ENCODE results near the gene TMEM51.
A peak's percentile ranks its signal among the peaks of the same experiment; 100 is the strongest.

Gene TMEM51

DNA sequence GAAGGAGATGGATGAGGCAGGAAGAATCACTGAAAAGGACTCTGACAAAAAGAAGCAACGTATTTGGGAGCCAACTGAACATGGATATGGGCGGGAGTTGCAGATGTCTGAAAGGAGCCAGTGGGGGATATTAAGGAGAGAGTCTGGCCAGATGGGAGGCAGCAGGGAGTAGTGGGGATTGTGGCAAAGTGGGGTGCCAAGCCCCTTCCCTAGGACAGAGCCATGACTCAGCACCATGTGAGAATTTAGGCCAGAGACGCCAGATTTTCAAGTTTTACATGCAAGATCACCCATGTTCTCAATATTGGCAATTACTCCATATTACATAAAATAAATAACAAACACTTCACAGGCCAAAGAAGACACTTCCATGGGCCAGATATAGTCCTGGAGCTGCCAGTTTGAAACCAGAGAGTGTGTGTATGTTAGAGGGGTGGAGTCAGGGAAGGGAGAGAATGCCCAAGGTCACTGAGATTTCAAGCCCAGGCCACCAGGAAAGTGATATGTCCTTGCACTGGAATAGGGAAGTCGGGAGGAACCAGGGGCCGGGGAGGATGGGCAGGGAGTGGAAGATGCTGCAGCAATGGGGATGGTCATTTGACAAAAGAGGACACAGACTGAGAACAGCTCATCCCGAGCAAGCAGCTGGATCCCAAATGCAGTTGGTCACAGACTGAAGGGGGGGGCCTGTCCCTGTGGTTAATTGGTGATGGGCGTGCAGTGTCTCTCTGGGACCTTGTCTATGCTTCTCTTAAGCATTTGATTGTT lies 23.5 kb downstream of the TMEM51 start:
- Histone ChIP-seq H2AFZ (ENCODE audit: low read length, unreplicated experiment) (no peak overlapping the region), H3K27ac (ENCODE audit: low read depth, low read length) (no peak overlapping the region), H3K79me2 (ENCODE audit: control insufficient read depth, insufficient read depth, low read length, unreplicated experiment) (peaks cover 6% of the 10 kb centered on the region)

GRCh38 chr1:15177710-15178166 lies 24.2 kb downstream of the TMEM51 start:
- Histone ChIP-seq H3K27ac (ENCODE audit: low read depth, low read length) (peak overlapping the region; percentile 91; the same call in 1 of the 2 replicates), H2AFZ (ENCODE audit: low read length, unreplicated experiment) (no peak overlapping the region), H3K27me3 (ENCODE audit: insufficient read depth, low read length) (no peaks in the 10 kb centered on the region), H3K4me3 (ENCODE audit: low read depth, low read length) (no peak overlapping the region), H3K79me2 (ENCODE audit: control insufficient read depth, insufficient read depth, low read length, unreplicated experiment) (peaks cover 10% of the 10 kb centered on the region), H3K36me3 (ENCODE audit: insufficient read depth, low read length) (no peaks in the 10 kb centered on the region), H3K4me1 (ENCODE audit: control insufficient read depth, insufficient read depth, low read length, unreplicated experiment) (peaks cover 56% of the 10 kb centered on the region)

More for the DNA sequence above, 23.5 kb downstream of the TMEM51 start:
- H3K27me3 ChIP-seq (ENCODE audit: insufficient read depth, low read length): no peaks in the 10 kb centered on the region
- no peak overlapping the region for H3K4me3 ChIP-seq (ENCODE audit: low read depth, low read length)
- peaks cover 63% of the 10 kb centered on the region for H3K4me1 ChIP-seq (ENCODE audit: control insufficient read depth, insufficient read depth, low read length, unreplicated experiment)
- H3K36me3 ChIP-seq (ENCODE audit: insufficient read depth, low read length): no peaks in the 10 kb centered on the region

GRCh38 chr1:15178571-15179484 lies 25.3 kb downstream of the TMEM51 start:
- H3K36me3 ChIP-seq (ENCODE audit: insufficient read depth, low read length): no peaks in the 10 kb centered on the region
- H3K27ac ChIP-seq (ENCODE audit: low read depth, low read length): peak overlapping the region; percentile 91
- H3K79me2 ChIP-seq (ENCODE audit: control insufficient read depth, insufficient read depth, low read length, unreplicated experiment): peaks cover 10% of the 10 kb centered on the region
- no peaks in the 10 kb centered on the region for H3K27me3 ChIP-seq (ENCODE audit: insufficient read depth, low read length)
- H3K4me3 ChIP-seq (ENCODE audit: low read depth, low read length): 0 out of 2 replicates have a peak overlapping the region, but pooled peaks have one; percentile 15
- H3K4me1 ChIP-seq (ENCODE audit: control insufficient read depth, insufficient read depth, low read length, unreplicated experiment): peaks cover 50% of the 10 kb centered on the region
- H2AFZ ChIP-seq (ENCODE audit: low read length, unreplicated experiment): no peak overlapping the region

DNA sequence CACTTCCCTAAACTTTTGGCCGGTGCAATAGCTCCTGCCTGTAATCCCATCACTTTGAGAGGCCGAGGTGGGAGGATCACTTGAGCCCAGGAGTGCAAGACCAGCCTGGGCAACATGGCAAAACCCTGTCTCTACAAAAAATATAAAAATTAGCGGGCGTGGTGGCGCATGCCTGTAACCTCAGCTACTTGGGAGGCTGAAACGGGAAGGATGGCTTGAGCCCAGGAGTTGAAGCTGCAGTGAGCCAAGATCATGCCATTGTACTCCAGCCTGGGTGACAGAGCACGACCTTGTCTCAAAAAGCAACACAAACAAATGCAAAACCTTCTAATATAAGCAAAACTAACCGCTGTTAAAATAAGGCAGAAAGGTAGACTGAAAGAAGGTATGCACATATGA lies 25.9 kb downstream of the TMEM51 start:
- H2AFZ ChIP-seq (ENCODE audit: low read length, unreplicated experiment): no peak overlapping the region
- H3K27ac ChIP-seq (ENCODE audit: low read depth, low read length): peak overlapping the region; percentile 91
- H3K27me3 ChIP-seq (ENCODE audit: insufficient read depth, low read length): no peaks in the 10 kb centered on the region
- no peaks in the 10 kb centered on the region for H3K36me3 ChIP-seq (ENCODE audit: insufficient read depth, low read length)
- peaks cover 10% of the 10 kb centered on the region for H3K79me2 ChIP-seq (ENCODE audit: control insufficient read depth, insufficient read depth, low read length, unreplicated experiment)
- peaks cover 43% of the 10 kb centered on the region for H3K4me1 ChIP-seq (ENCODE audit: control insufficient read depth, insufficient read depth, low read length, unreplicated experiment)
- H3K4me3 ChIP-seq (ENCODE audit: low read depth, low read length): 0 out of 2 replicates have a peak overlapping the region, but pooled peaks have one; percentile 15

DNA sequence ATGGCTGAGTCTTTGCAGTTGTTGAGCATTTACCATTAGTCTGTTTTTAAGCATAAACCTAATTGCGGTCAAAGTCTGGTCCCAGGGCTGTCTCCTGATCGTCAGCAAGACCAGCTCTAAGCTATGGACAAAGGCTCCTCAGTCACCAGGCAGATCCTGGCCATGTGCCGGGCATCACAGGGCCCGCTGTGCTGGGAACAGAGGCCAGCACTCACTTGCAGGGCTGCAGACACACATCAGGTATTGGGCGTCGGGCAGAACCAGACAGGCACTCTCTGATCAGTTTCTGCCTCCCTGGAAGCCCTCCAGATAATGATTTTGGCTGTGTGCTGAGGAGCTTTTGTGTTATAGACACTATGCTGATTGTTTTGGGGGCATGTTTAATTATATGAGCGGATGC lies 26.6 kb downstream of the TMEM51 start:
- peaks cover 41% of the 10 kb centered on the region for H3K4me1 ChIP-seq (ENCODE audit: control insufficient read depth, insufficient read depth, low read length, unreplicated experiment)
- H3K4me3 ChIP-seq (ENCODE audit: low read depth, low read length): no peak overlapping the region
- peaks cover 10% of the 10 kb centered on the region for H3K79me2 ChIP-seq (ENCODE audit: control insufficient read depth, insufficient read depth, low read length, unreplicated experiment)
- H2AFZ ChIP-seq (ENCODE audit: low read length, unreplicated experiment): no peak overlapping the region
- no peaks in the 10 kb centered on the region for H3K27me3 ChIP-seq (ENCODE audit: insufficient read depth, low read length)
- no peaks in the 10 kb centered on the region for H3K36me3 ChIP-seq (ENCODE audit: insufficient read depth, low read length)
- peak overlapping the region; percentile 91 for H3K27ac ChIP-seq (ENCODE audit: low read depth, low read length)

GRCh38 chr1:15180945-15181523 lies 27.5 kb downstream of the TMEM51 start:
- H3K4me3 ChIP-seq (ENCODE audit: low read depth, low read length): no peak overlapping the region
- peaks cover 10% of the 10 kb centered on the region for H3K79me2 ChIP-seq (ENCODE audit: control insufficient read depth, insufficient read depth, low read length, unreplicated experiment)
- no peak overlapping the region for H2AFZ ChIP-seq (ENCODE audit: low read length, unreplicated experiment)
- H3K27me3 ChIP-seq (ENCODE audit: insufficient read depth, low read length): no peaks in the 10 kb centered on the region
- H3K4me1 ChIP-seq (ENCODE audit: control insufficient read depth, insufficient read depth, low read length, unreplicated experiment): peaks cover 41% of the 10 kb centered on the region
- no peaks in the 10 kb centered on the region for H3K36me3 ChIP-seq (ENCODE audit: insufficient read depth, low read length)
- H3K27ac ChIP-seq (ENCODE audit: low read depth, low read length): no peak overlapping the region

- Histone ChIP-seq H3K4me3 (ENCODE audit: low read depth, low read length) (no peak overlapping the region), H3K79me2 (ENCODE audit: control insufficient read depth, insufficient read depth, low read length, unreplicated experiment) (peaks cover 14% of the 10 kb centered on the region), H3K36me3 (ENCODE audit: insufficient read depth, low read length) (no peaks in the 10 kb centered on the region), H3K27me3 (ENCODE audit: insufficient read depth, low read length) (no peaks in the 10 kb centered on the region), H2AFZ (ENCODE audit: low read length, unreplicated experiment) (no peak overlapping the region), H3K27ac (ENCODE audit: low read depth, low read length) (no peak overlapping the region), H3K4me1 (ENCODE audit: control insufficient read depth, insufficient read depth, low read length, unreplicated experiment) (peaks cover 39% of the 10 kb centered on the region)
These were observed 28.0 kb downstream of the TMEM51 start for GRCh38 chr1:15181564-15181963.

- H3K36me3 ChIP-seq (ENCODE audit: insufficient read depth, low read length): no peaks in the 10 kb centered on the region
- H3K79me2 ChIP-seq (ENCODE audit: control insufficient read depth, insufficient read depth, low read length, unreplicated experiment): peaks cover 14% of the 10 kb centered on the region
- H3K4me1 ChIP-seq (ENCODE audit: control insufficient read depth, insufficient read depth, low read length, unreplicated experiment): peaks cover 25% of the 10 kb centered on the region
- H3K27ac ChIP-seq (ENCODE audit: low read depth, low read length): no peak overlapping the region
- no peak overlapping the region for H3K4me3 ChIP-seq (ENCODE audit: low read depth, low read length)
- H3K27me3 ChIP-seq (ENCODE audit: insufficient read depth, low read length): no peaks in the 10 kb centered on the region
- H2AFZ ChIP-seq (ENCODE audit: low read length, unreplicated experiment): no peak overlapping the region
These were observed 31.1 kb downstream of the TMEM51 start for GRCh38 chr1:15184436-15185241.

DNA sequence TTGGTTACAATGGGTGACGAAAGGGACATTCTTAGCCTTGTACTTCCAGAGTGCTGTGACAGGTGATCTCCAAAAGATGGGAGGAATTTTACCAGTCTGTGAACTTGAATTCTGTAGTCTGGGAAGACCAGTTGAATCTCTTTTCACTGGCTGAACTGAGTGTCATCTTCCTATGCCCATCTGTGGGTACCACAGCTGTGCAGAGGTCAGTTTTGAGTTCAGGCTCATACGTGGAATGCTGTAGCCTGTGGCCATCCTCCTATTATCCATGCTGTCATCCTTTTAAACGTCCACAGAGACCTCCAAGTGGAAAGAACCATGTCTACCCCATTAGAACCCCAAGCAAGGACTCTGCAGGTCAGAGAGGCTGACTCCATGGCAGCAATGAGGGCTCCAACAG lies 32.1 kb downstream of the TMEM51 start:
- Histone ChIP-seq H2AFZ (ENCODE audit: low read length, unreplicated experiment) (no peak overlapping the region), H3K79me2 (ENCODE audit: control insufficient read depth, insufficient read depth, low read length, unreplicated experiment) (peaks cover 14% of the 10 kb centered on the region), H3K4me1 (ENCODE audit: control insufficient read depth, insufficient read depth, low read length, unreplicated experiment) (peaks cover 20% of the 10 kb centered on the region), H3K36me3 (ENCODE audit: insufficient read depth, low read length) (no peaks in the 10 kb centered on the region), H3K27ac (ENCODE audit: low read depth, low read length) (no peak overlapping the region), H3K27me3 (ENCODE audit: insufficient read depth, low read length) (no peaks in the 10 kb centered on the region), H3K4me3 (ENCODE audit: low read depth, low read length) (no peak overlapping the region)

Measured in ACC112 (cell line).